Thyroid gland (tissue), 4 donors: ENCODE data around the gene SLC9C1. TPM values are rescaled to one million over a fixed set of nuclear protein-coding genes. Genes with fewer than 3 reads are reported as not detected.
A peak's percentile ranks its signal among the peaks of the same experiment; 100 is the strongest.

Source experiments
- DNase-seq, 2 donors: peaks; one replicate each; pipeline ENCODE4 v3.0.0-alpha.2; 2019
- H3K27ac ChIP-seq, 3 donors: fragments of 200-600 bp; sonication (generic); 1 replicate in 2 of 3; 2 replicates in 1 of 3; pipeline ENCODE4 v1.5.1; 2016 to 2019; ENCODE audit warnings: mild to moderate bottlenecking in 1 of 3, moderate library complexity in 1 of 3
- H3K27me3 ChIP-seq: fragments of 200-600 bp; sonication (generic); one replicate; pipeline ENCODE4 v1.5.1; 2019
- H3K36me3 ChIP-seq, 2 donors: fragments of 200-600 bp; sonication (generic); one replicate each; pipeline ENCODE4 v1.5.1; 2016 to 2019
- H3K4me1 ChIP-seq, 2 donors: fragments of 200-600 bp; sonication (generic); one replicate each; pipeline ENCODE4 v1.5.1; 2017 to 2019
- H3K4me3 ChIP-seq, 3 donors: fragments of 200-600 bp; sonication (generic); replicated peaks in 1 of 3; 1 replicate in 2 of 3; 2 replicates in 1 of 3; pipeline ENCODE4 v1.5.1; 2016; ENCODE audit warnings: mild to moderate bottlenecking in 1 of 3
- H3K9me3 ChIP-seq: fragments of 200-600 bp; sonication (generic); one replicate; pipeline ENCODE4 v1.5.1; 2017
- CTCF ChIP-seq, 6 experiments: fragments of 200-600 bp in 3 of 6; fragments of 450-650 bp in 3 of 6; sonication (generic) in 3 of 6; IDR thresholded peaks; one replicate each; pipeline ENCODE4 v1.5.1; 2016 to 2019; ENCODE audit warnings: antibody characterized with exemption in 6 of 6, mild to moderate bottlenecking in 2 of 6, inconsistent platforms in 1 of 6, moderate library complexity in 1 of 6
- POLR2A ChIP-seq, 2 donors: fragments of 450-650 bp; IDR thresholded peaks; one replicate each; pipeline ENCODE4 v1.6.1; 2017; ENCODE audit warnings: antibody characterized with exemption in 2 of 2, mild to moderate bottlenecking in 2 of 2, moderate library complexity in 1 of 2
- WGBS, 2 donors: methylation state at CpG; one replicate each; pipeline ENCODE4 v1.1.5; 2017; 5-methylcytosine and 5-hydroxymethylcytosine counted together
- intact Hi-C: fragments of 100-400 bp; cut with DNase I; formaldehyde crosslinking; loops from one replicate; pipeline ENCODE4 v1.15.1; 2023
- microRNA counts, 2 donors: library from miRNA; unstranded; fragments of <30 nt; microRNA quantifications; one replicate each; lab custom pipeline; 2016 to 2017
- microRNA-seq: library from miRNA; unstranded; fragments of <30 nt; microRNA quantifications from one replicate; pipeline ENCODE4, GENCODE V29; 2016
- small RNA-seq: library from RNA; depleted of rRNA; stranded (forward); fragments of <200 nt; gene quantifications from one replicate; pipeline ENCODE3, GENCODE V24; 2016
- total RNA-seq, 4 donors: library from RNA; depleted of rRNA; stranded (reverse); fragments of >200 nt; gene quantifications; one replicate each; pipeline ENCODE4 v1.2.3, GENCODE V29; 2016

Gene SLC9C1
- total RNA-seq, 4 donors from 2014 or later, result 0.11 TPM; not detected in 3

- DNase-seq, result no peak
- intact Hi-C loops, result no loop called here
- TF ChIP-seq POLR2A (IDR thresholded peaks at IDR 0.05), result no peak
- Histone ChIP-seq H3K4me1 (peaks cover 19 to 31% of the 10 kb centered on the region in 2 donors), H3K9me3 (no peaks in the 10 kb centered on the region), H3K27me3 (no peaks in the 10 kb centered on the region), H3K4me3 (no peak overlapping the region), H3K27ac (no peak overlapping the region), H3K36me3 (no peaks in the 10 kb centered on the region)
- WGBS, 2 donors, result 81 to 84% methylated on average over 2 of the region's 2 CpGs
These were observed 197.8 kb downstream of the SLC9C1 start for GRCh38 chr3:112096176-112096575.

GRCh38 chr3:112095731-112096130 lies 198.3 kb downstream of the SLC9C1 start:
- TF ChIP-seq POLR2A (IDR thresholded peaks at IDR 0.05) (no peak), CTCF (IDR thresholded peaks at IDR 0.05) (no peak)
- WGBS, 2 donors, result 34 to 41% methylated on average over 2 of the region's 2 CpGs
- DNase-seq, result no peak
- Histone ChIP-seq H3K4me3 (no peak overlapping the region), H3K4me1 (peaks cover 23 to 36% of the 10 kb centered on the region in 2 donors), H3K36me3 (no peaks in the 10 kb centered on the region), H3K27me3 (no peaks in the 10 kb centered on the region), H3K9me3 (no peaks in the 10 kb centered on the region), H3K27ac (no peak overlapping the region)
- intact Hi-C loops, result no loop called here

GRCh38 chr3:112093180-112093522 lies 200.9 kb downstream of the SLC9C1 start:
- TF ChIP-seq CTCF (IDR thresholded peaks at IDR 0.05) (no peak), POLR2A (IDR thresholded peaks at IDR 0.05) (no peak)
- H3K4me3 ChIP-seq, result peak overlapping the region in 1 of 3 donors; percentile 2
- intact Hi-C loops, result no loop called here
- peak overlapping the region; percentile 68 to 86 (median 83) for H3K27ac ChIP-seq
- peaks cover 33 to 54% of the 10 kb centered on the region in 2 donors for H3K4me1 ChIP-seq
- no peaks in the 10 kb centered on the region for H3K9me3 ChIP-seq
- no peaks in the 10 kb centered on the region for H3K27me3 ChIP-seq
- no peak for DNase-seq
- H3K36me3 ChIP-seq, result no peaks in the 10 kb centered on the region

- DNase-seq, result peak; percentile 44
- Histone ChIP-seq H3K27ac (peak overlapping the region; percentile 68 to 86 (median 83)), H3K36me3 (no peaks in the 10 kb centered on the region), H3K4me3 (peak overlapping the region in 1 of 3 donors; percentile 2), H3K4me1 (peaks cover 35 to 57% of the 10 kb centered on the region in 2 donors), H3K27me3 (no peaks in the 10 kb centered on the region), H3K9me3 (no peaks in the 10 kb centered on the region)
- 21 to 29% methylated on average over 6 of the region's 6 CpGs for WGBS, 2 donors
- peak in 1 of 2 donors; percentile 45 for TF ChIP-seq POLR2A (IDR thresholded peaks at IDR 0.05)
- TF ChIP-seq CTCF (IDR thresholded peaks at IDR 0.05), result no peak
- intact Hi-C loops, result no loop called here
These were observed 201.4 kb downstream of the SLC9C1 start for GRCh38 chr3:112092496-112093179.

GRCh38 chr3:112090887-112091586 lies 203.0 kb downstream of the SLC9C1 start:
- peak overlapping the region in 2 of 3 donors; percentile 46 to 83 for H3K27ac ChIP-seq

More at GRCh38 chr3:112090887-112091586, 203.0 kb downstream of the SLC9C1 start:
- Histone ChIP-seq H3K27me3 (no peaks in the 10 kb centered on the region), H3K4me1 (peaks cover 35 to 60% of the 10 kb centered on the region in 2 donors), H3K36me3 (no peaks in the 10 kb centered on the region), H3K9me3 (no peaks in the 10 kb centered on the region), H3K4me3 (no peak overlapping the region)
- no peak for TF ChIP-seq POLR2A (IDR thresholded peaks at IDR 0.05)
- no peak for TF ChIP-seq CTCF (IDR thresholded peaks at IDR 0.05)
- WGBS, 2 donors, result 64 to 66% methylated on average over 6 of the region's 6 CpGs
- intact Hi-C loops, result no loop called here
- DNase-seq, result no peak

MicroRNAs within 50 kb of the gene (microRNA counts, 767-probe panel; counts per million panel counts)
- microRNA hsa-miR-567 (lab: Ali Mortazavi, UCI), result 0 to 2,342 counts per million in 2 donors

Small RNA genes lying within 50 kb of the gene (microRNA-seq; reads per million reads assigned to microRNA genes)
- not detected for gene MIR567

Small RNA genes lying within 50 kb of the gene (small RNA-seq; reads per million reads assigned to genes)
- gene MIR567, result not detected

Other genes with a start within 250 kb of the SLC9C1 start
- 10 to 100 TPM; 32.0 to 62.9 (median 45.9) TPM for gene C3orf52, start 207.8 kb downstream of the SLC9C1 start, total RNA-seq
- under 1 TPM in 2 of 4 donors, not detected in 2; 0.33 to 0.40 TPM for gene GCSAM, start 161.0 kb downstream of the SLC9C1 start, total RNA-seq
- gene CD200, start 38.9 kb upstream of the SLC9C1 start, total RNA-seq, result 10 to 100 TPM; 13.2 to 18.7 (median 15.8) TPM
- 1 to 10 TPM in 1 of 4 donors, under 1 TPM in 1, not detected in 2; 0.49 to 2.7 TPM for gene BTLA, start 205.3 kb upstream of the SLC9C1 start, total RNA-seq